ENCODE data around the gene PDSS2.
"Not testable (repeated sequence)": the region's sequence is repeated elsewhere in the genome, so short reads cannot be mapped to it uniquely, and the experiment has no call there.

The PDSS2 gene

GRCh38 chr6:107329063-107329860 lies 130.1 kb downstream of the PDSS2 start:
- in situ Hi-C loops (cut with HindIII; ENCODE audit: low sequenced_read_pairs), result no loop called here

GRCh38 chr6:107328081-107328480 lies 131.3 kb downstream of the PDSS2 start:
- in situ Hi-C loops (cut with HindIII; ENCODE audit: low sequenced_read_pairs), result no loop called here

GRCh38 chr6:107323133-107323785 lies 136.1 kb downstream of the PDSS2 start:
- in situ Hi-C loops (cut with HindIII; ENCODE audit: low sequenced_read_pairs), result no loop called here

- in situ Hi-C loops (cut with HindIII; ENCODE audit: low sequenced_read_pairs), result no loop called here
Observed at GRCh38 chr6:107321793-107322192, 137.6 kb downstream of the PDSS2 start.

GRCh38 chr6:107319906-107320530 lies 139.3 kb downstream of the PDSS2 start:
- in situ Hi-C loops (cut with HindIII; ENCODE audit: low sequenced_read_pairs), result no loop called here

- in situ Hi-C loops (cut with HindIII; ENCODE audit: low sequenced_read_pairs), result no loop called here
Observed at GRCh38 chr6:107318100-107318736, 141.1 kb downstream of the PDSS2 start.

- in situ Hi-C loops (cut with HindIII; ENCODE audit: low sequenced_read_pairs), result no loop called here
Observed at GRCh38 chr6:107315114-107315513, 144.2 kb downstream of the PDSS2 start.

- in situ Hi-C loops (cut with HindIII; ENCODE audit: low sequenced_read_pairs), result no loop called here
Observed at GRCh38 chr6:107314531-107314939, 144.8 kb downstream of the PDSS2 start.

GRCh38 chr6:107313776-107314175 lies 145.6 kb downstream of the PDSS2 start:
- in situ Hi-C loops (cut with HindIII; ENCODE audit: low sequenced_read_pairs), result no loop called here

GRCh38 chr6:107310362-107310761 lies 149.0 kb downstream of the PDSS2 start:
- in situ Hi-C loops (cut with HindIII; ENCODE audit: low sequenced_read_pairs), result no loop called here

- in situ Hi-C loops (cut with HindIII; ENCODE audit: low sequenced_read_pairs), result no loop called here
Observed at GRCh38 chr6:107308677-107309076, 150.7 kb downstream of the PDSS2 start.

GRCh38 chr6:107305994-107306393 lies 153.4 kb downstream of the PDSS2 start:
- in situ Hi-C loops (cut with HindIII; ENCODE audit: low sequenced_read_pairs), result not testable (repeated sequence)

GRCh38 chr6:107305391-107305790 lies 154.0 kb downstream of the PDSS2 start:
- in situ Hi-C loops (cut with HindIII; ENCODE audit: low sequenced_read_pairs), result no loop called here

- in situ Hi-C loops (cut with HindIII; ENCODE audit: low sequenced_read_pairs), result no loop called here
Observed at GRCh38 chr6:107304421-107305025, 154.8 kb downstream of the PDSS2 start.

- in situ Hi-C loops (cut with HindIII; ENCODE audit: low sequenced_read_pairs), result no loop called here
Observed at GRCh38 chr6:107293350-107293749, 166.0 kb downstream of the PDSS2 start.

- in situ Hi-C loops (cut with HindIII; ENCODE audit: low sequenced_read_pairs), result no loop called here
Observed at GRCh38 chr6:107292715-107293271, 166.6 kb downstream of the PDSS2 start.

GRCh38 chr6:107290491-107290890 lies 168.9 kb downstream of the PDSS2 start:
- in situ Hi-C loops (cut with HindIII; ENCODE audit: low sequenced_read_pairs), result no loop called here

- in situ Hi-C loops (cut with HindIII; ENCODE audit: low sequenced_read_pairs), result not testable (repeated sequence)
Observed at GRCh38 chr6:107289258-107289657, 170.1 kb downstream of the PDSS2 start.

- in situ Hi-C loops (cut with HindIII; ENCODE audit: low sequenced_read_pairs), result not testable (repeated sequence)
Observed at GRCh38 chr6:107285683-107286082, 173.7 kb downstream of the PDSS2 start.

- in situ Hi-C loops (cut with HindIII; ENCODE audit: low sequenced_read_pairs), result no loop called here
Observed at GRCh38 chr6:107284805-107285204, 174.6 kb downstream of the PDSS2 start.

GRCh38 chr6:107280791-107281190 lies 178.6 kb downstream of the PDSS2 start:
- in situ Hi-C loops (cut with HindIII; ENCODE audit: low sequenced_read_pairs), result no loop called here
